GM12873 (cell line): ENCODE measurements around the gene FES.

Experiments used
- CTCF ChIP-seq: IDR thresholded peaks from 2 replicates; pipeline ENCODE4 v1.5.1; 2012; ENCODE audit warnings: low read depth, mild to moderate bottlenecking, moderate library complexity, low read length, control low read depth; ENCODE audit not compliant: insufficient read depth; ENCODE audit errors: missing control alignments

FES gene

GRCh38 chr15:90873488-90873997, 10.8 kb upstream of the FES start:
- TF ChIP-seq CTCF, result no peak

DNA sequence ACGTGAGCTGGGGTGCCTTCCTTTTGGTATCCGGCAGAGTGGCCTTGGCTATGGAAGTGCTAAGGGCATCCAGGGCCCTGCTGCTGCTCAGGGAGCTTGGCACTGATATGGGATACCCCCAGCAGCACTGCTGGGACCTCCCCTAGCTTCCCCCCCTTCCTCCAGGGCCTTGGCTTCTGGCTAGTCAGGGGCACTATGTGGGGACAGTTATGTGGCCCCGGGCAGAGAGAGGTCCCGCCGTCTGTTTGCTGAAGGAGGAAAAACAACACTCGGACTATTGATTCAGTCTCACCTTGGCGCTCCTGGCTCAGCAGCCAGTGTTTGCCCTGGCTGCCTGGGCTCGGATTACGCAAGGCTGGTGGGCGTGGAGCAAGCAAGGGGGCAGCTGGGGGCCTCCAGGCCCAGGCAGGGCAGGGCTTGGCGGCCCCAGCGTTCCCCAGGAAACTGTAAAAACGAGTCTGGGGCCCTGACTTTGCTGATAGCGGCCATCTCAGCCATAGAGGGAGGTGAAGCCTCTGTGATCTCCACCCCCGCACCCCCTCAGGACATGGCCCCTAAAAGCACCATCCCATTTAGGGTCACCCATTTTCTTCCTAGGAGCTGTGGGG, 10.2 kb upstream of the FES start:
- no peak for TF ChIP-seq CTCF

DNA sequence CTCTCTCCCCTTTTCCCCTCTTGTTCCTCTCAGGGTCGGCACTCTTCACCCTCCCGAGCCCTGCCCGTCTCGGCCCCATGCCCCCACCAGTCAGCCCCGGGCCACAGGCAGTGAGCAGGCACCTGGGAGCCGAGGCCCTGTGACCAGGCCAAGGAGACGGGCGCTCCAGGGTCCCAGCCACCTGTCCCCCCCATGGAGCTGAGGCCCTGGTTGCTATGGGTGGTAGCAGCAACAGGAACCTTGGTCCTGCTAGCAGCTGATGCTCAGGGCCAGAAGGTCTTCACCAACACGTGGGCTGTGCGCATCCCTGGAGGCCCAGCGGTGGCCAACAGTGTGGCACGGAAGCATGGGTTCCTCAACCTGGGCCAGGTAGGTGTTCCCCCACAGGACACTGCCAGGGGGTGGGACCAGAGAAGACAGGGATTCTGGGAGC, 8.7 kb upstream of the FES start:
- TF ChIP-seq CTCF, result no peak

GRCh38 chr15:90876046-90876445, 8.3 kb upstream of the FES start:
- no peak for TF ChIP-seq CTCF

- TF ChIP-seq CTCF, result no peak
These were observed 7.7 kb upstream of the FES start for GRCh38 chr15:90876512-90877170.

DNA sequence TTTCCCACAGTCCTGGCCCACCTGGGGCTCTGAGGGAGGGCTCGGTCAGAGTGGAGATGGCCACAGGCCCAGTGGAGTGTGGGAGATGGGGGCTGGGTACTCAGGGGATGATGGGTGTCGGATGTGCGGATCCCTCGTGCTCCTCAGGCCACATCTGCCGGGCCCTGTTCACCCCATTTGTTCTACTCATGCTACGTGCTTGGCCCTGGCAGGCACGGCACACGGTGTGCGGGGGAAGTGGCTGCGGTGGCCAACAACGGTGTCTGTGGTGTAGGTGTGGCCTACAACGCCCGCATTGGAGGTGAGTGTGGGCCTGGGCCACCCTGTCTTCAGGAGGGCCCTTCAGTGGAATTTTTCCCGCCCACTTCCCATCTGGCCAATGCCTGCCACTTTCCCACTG, 7.0 kb upstream of the FES start:
- no peak for TF ChIP-seq CTCF

- TF ChIP-seq CTCF, result no peak
These were observed 6.3 kb upstream of the FES start for GRCh38 chr15:90877996-90878395.
